GM12878 (cell line): ENCODE results near the gene SLC22A23. TPM values are rescaled to one million over a fixed set of nuclear protein-coding genes. Genes with fewer than 3 reads are reported as not detected.

Source experiments
- ATAC-seq: fragments of 200-7000 bp; cut with Tn5 transposase; 3 replicates; pipeline ENCODE4 v1.9.1; 2020; ENCODE audit warnings: mild to moderate bottlenecking, moderate library complexity
- BruUV-seq: library from RNA; stranded (reverse); fragments of 400-500 nt; replicated peaks from 2 replicates; lab custom pipeline; 2021; lab: Mats Ljungman, UMichigan
- CTCF ChIA-PET: fragments of 300-600 bp; sonication (Branson Sonifier 250); formaldehyde crosslinking; extraction: SDS; loops from one replicate; lab custom pipeline; 2021; ENCODE audit warnings: inconsistent platforms; lab: Yijun Ruan, JAX
- POLR2A ChIA-PET: fragments of 350-600 bp; formaldehyde crosslinking; extraction: SDS; loops from one replicate; lab custom pipeline; 2021; ENCODE audit warnings: inconsistent platforms; lab: Charles Lee
- RAD21 ChIA-PET: fragments of 300-600 bp; sonication (Branson Sonifier 250); formaldehyde crosslinking; loops from one replicate; lab custom pipeline; 2023; ENCODE audit warnings: antibody characterized with exemption; ENCODE audit not compliant: unreplicated experiment; lab: Charles Lee
- SMC1A ChIA-PET: fragments of 300-600 bp; sonication (Branson Sonifier 250); formaldehyde crosslinking; loops from one replicate; lab custom pipeline; 2023; ENCODE audit not compliant: unreplicated experiment, uncharacterized antibody; lab: Charles Lee
- DNase-seq: peaks from one replicate; pipeline ENCODE4 v3.0.0-alpha.2; 2011; ENCODE audit warnings: low read depth, low spot score
- FAIRE-seq: peaks from 3 replicates; lab custom pipeline; 2011; peaks lifted over from hg19 to GRCh38; lab: Jason Lieb, UNC
- H2AFZ ChIP-seq: 2 replicates; pipeline ENCODE4 v1.6.0; 2011; ENCODE audit warnings: low read depth, low read length, control low read depth; ENCODE audit not compliant: control insufficient read depth
- H3K27ac ChIP-seq: 2 replicates; pipeline ENCODE4 v1.5.1; 2011; ENCODE audit warnings: control low read depth; ENCODE audit not compliant: control insufficient read depth, insufficient read depth
- H3K27me3 ChIP-seq, 2 experiments: replicated peaks in 1 of 2; 2 replicates each; pipeline versions ENCODE4 v1.6.0 to v1.6.1; 2011; ENCODE audit warnings: low read length in 1 of 2; ENCODE audit not compliant: control insufficient read depth in 2 of 2, insufficient read depth in 2 of 2
- H3K36me3 ChIP-seq, 2 experiments: 2 replicates each; pipeline ENCODE4 v1.5.1; 2011; ENCODE audit warnings: low read length in 1 of 2; ENCODE audit not compliant: control insufficient read depth in 2 of 2, insufficient read depth in 2 of 2
- H3K4me1 ChIP-seq: 2 replicates; pipeline ENCODE4 v1.6.1; 2011; ENCODE audit warnings: mild to moderate bottlenecking, low read length, moderate library complexity, mixed read lengths; ENCODE audit not compliant: control insufficient read depth, insufficient read depth
- H3K4me2 ChIP-seq: 2 replicates; pipeline ENCODE4 v1.6.0; 2011; ENCODE audit warnings: control low read depth; ENCODE audit not compliant: control insufficient read depth, insufficient read depth
- H3K4me3 ChIP-seq: fragments of 200-600 bp; sonication (generic); 2 replicates; pipeline ENCODE4 v1.5.1; 2016
- H3K79me2 ChIP-seq: 2 replicates; pipeline ENCODE4 v1.6.0; 2011; ENCODE audit warnings: low read length; ENCODE audit not compliant: control insufficient read depth, insufficient read depth
- H3K9ac ChIP-seq: 2 replicates; pipeline ENCODE4 v1.8.0; 2011; ENCODE audit warnings: low read length, control low read depth, mixed read lengths; ENCODE audit not compliant: control insufficient read depth, insufficient read depth
- H3K9me3 ChIP-seq: replicated peaks from 3 replicates; pipeline ENCODE4 v1.5.1; 2011; ENCODE audit warnings: mild to moderate bottlenecking, low read length; ENCODE audit not compliant: control insufficient read depth, insufficient read depth
- H4K20me1 ChIP-seq: 2 replicates; pipeline ENCODE4 v1.6.0; 2011; ENCODE audit not compliant: control insufficient read depth, insufficient read depth
- CHD2 ChIP-seq: IDR thresholded peaks from 2 replicates; pipeline ENCODE4 v1.6.1; 2011; ENCODE audit warnings: low read depth, low read length, improper control_type of control experiment, borderline replicate concordance
- CHD4 ChIP-seq: fragments of 200-600 bp; sonication (generic); IDR thresholded peaks from 2 replicates; pipeline ENCODE4 v1.6.1; 2016; ENCODE audit warnings: mild to moderate bottlenecking
- EED ChIP-seq: sonication (generic); IDR thresholded peaks from 2 replicates; pipeline ENCODE4 v1.6.1; 2016; ENCODE audit warnings: antibody characterized with exemption, low read depth
- KLF5 ChIP-seq: fragments of 450-650 bp; IDR thresholded peaks from 2 replicates; pipeline ENCODE4 v1.6.1; 2014; ENCODE audit warnings: mild to moderate bottlenecking; ENCODE audit not compliant: partially characterized antibody
- LARP7 ChIP-seq: fragments of 450-650 bp; IDR thresholded peaks from 2 replicates; pipeline ENCODE4 v1.6.1; 2017; ENCODE audit warnings: mild to moderate bottlenecking
- NRF1 ChIP-seq: conservative IDR thresholded peaks from 2 replicates; pipeline ENCODE4 v1.6.1; 2011; ENCODE audit warnings: mild to moderate bottlenecking, low read depth, low read length, improper control_type of control experiment
- TARDBP ChIP-seq: IDR thresholded peaks from 2 replicates; pipeline ENCODE4 v1.6.1; 2016; ENCODE audit warnings: borderline replicate concordance
- ZNF274 ChIP-seq: IDR thresholded peaks from one replicate; pipeline ENCODE4 v1.8.0; 2011; ENCODE audit not compliant: insufficient read length, insufficient read depth
- WGBS: methylation state at CpG from one replicate; pipeline ENCODE4 v1.1.6; 2016; ENCODE audit warnings: low lambda C conversion rate; ENCODE audit not compliant: insufficient replicate concordance, insufficient coverage; ENCODE audit errors: missing lambda C conversion rate; 5-methylcytosine and 5-hydroxymethylcytosine counted together
- in situ Hi-C: fragments of 300-500 bp; cut with MboI; formaldehyde crosslinking; loops from 9 replicates; pipeline ENCODE4 v1.14.3; 2018; ENCODE audit warnings: mixed read lengths
- intact Hi-C: fragments of 100-400 bp; cut with micrococcal nuclease; formaldehyde crosslinking; loops from one replicate; pipeline ENCODE4 v1.14.2; 2022; ENCODE audit not compliant: unreplicated experiment
- polyA plus RNA-seq, 11 experiments: library from polyadenylated mRNA; depleted of rRNA in 4 of 11; unstranded in 6 of 11; stranded (reverse) in 5 of 11; fragments of >200 nt; fragmentation: Nextera tagmentation in 4 of 11; fragmentation: Illumina TruSeq in 1 of 11; extraction: Ambion mirVana in 4 of 11; extraction: Trizol in 1 of 11; gene quantifications; 1 replicate in 1 of 11; 2 replicates in 10 of 11; pipeline versions ENCODE4 v1.2.1 to v1.2.3, GENCODE V29; 2011 to 2016; ENCODE audit warnings: inconsistent platforms in 2 of 11, missing spikeins in 2 of 11, low read depth in 1 of 11
- total RNA-seq, 4 experiments: library from RNA; depleted of rRNA in 3 of 4; stranded (reverse); fragments of >200 nt in 3 of 4; fragmentation: Illumina TruSeq in 1 of 4; extraction: Trizol in 1 of 4; gene quantifications; 2 replicates each; pipeline versions ENCODE4 v1.2.1 to v1.2.3, GENCODE V29; 2013 to 2021
- TF ChIP-seq, protein P1 (sequence below): IDR thresholded peaks from 2 replicates; pipeline ENCODE4 v1.6.1; 2011; ENCODE audit warnings: borderline replicate concordance, low read depth, mild to moderate bottlenecking, moderate library complexity, mixed read lengths, low read length; ENCODE audit not compliant: insufficient read depth; ENCODE audit errors: extremely low read length
- TF ChIP-seq, protein P2 (sequence below): fragments of 450-650 bp; IDR thresholded peaks from 2 replicates; pipeline ENCODE4 v1.6.1; 2017; ENCODE audit warnings: borderline replicate concordance

SLC22A23 gene
- total and polyA plus RNA-seq, 10 of the 15 experiments (the other 5 are each of a cell fraction or from before 2014, with no cell fraction given), result 0.20 to 2.4 (median 0.74) TPM

DNA sequence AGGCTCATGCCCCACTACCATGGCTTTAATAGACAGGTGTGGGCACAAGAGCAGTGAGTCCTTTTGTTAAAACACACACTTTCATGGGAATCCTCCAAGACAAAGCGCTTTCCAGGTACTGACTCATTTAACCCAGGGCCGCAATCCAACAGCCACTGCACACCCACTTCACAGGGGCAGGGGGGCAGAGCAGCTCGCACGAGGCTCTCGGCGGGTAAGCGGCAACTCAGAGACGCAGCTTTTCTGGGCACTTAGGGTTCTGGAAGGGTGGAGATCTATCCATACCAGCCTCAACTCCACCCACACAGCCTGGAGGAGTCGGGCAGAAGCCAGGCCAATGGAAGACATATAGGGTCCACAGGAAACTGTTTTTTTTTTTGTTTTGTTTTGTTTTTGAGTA lies 169.5 kb downstream of the SLC22A23 start:
- no peak overlapping the region for H3K4me2 ChIP-seq
- ChIA-PET CTCF (interaction anchor here (1.8 kb wide), 1 partner anchor 444 kb away, joined by 7 read pairs; no protein-coding TSS in a partner anchor), RAD21 (no interaction called here), POLR2A (no interaction called here), SMC1A (interaction anchor here (0.6 kb wide), 1 partner anchor 445 kb away, joined by 3 read pairs; no protein-coding TSS in a partner anchor)
- H3K36me3 ChIP-seq, result no peaks in the 10 kb centered on the region; a peak in 1 of 4 replicates
- intact Hi-C loops, result no loop called here
- no peak overlapping the region for H3K27ac ChIP-seq
- no peak overlapping the region for H3K4me3 ChIP-seq
- 68% methylated on average over 9 of the region's 9 CpGs for WGBS
- no peak for FAIRE-seq
- DNase-seq, result no peak
- H3K79me2 ChIP-seq, result no peaks in the 10 kb centered on the region
- no peaks in the 10 kb centered on the region for H4K20me1 ChIP-seq
- no peak overlapping the region for H2AFZ ChIP-seq
- no peaks in the 10 kb centered on the region for H3K27me3 ChIP-seq
- H3K9ac ChIP-seq, result no peak overlapping the region
- H3K4me1 ChIP-seq, result no peaks in the 10 kb centered on the region
- in situ Hi-C loops, result no loop called here
- no peak for ATAC-seq
- TF ChIP-seq, protein P1, sequence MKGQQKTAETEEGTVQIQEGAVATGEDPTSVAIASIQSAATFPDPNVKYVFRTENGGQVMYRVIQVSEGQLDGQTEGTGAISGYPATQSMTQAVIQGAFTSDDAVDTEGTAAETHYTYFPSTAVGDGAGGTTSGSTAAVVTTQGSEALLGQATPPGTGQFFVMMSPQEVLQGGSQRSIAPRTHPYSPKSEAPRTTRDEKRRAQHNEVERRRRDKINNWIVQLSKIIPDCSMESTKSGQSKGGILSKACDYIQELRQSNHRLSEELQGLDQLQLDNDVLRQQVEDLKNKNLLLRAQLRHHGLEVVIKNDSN, result no peak
- TF ChIP-seq ZNF274 (no peak), LARP7 (no peak), TARDBP (no peak), NRF1 (no peak), KLF5 (no peak), CHD4 (no peak), EED (no peak), CHD2 (no peak)
- TF ChIP-seq, protein P2, sequence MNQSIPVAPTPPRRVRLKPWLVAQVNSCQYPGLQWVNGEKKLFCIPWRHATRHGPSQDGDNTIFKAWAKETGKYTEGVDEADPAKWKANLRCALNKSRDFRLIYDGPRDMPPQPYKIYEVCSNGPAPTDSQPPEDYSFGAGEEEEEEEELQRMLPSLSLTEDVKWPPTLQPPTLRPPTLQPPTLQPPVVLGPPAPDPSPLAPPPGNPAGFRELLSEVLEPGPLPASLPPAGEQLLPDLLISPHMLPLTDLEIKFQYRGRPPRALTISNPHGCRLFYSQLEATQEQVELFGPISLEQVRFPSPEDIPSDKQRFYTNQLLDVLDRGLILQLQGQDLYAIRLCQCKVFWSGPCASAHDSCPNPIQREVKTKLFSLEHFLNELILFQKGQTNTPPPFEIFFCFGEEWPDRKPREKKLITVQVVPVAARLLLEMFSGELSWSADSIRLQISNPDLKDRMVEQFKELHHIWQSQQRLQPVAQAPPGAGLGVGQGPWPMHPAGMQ, result no peak
- TF ChIP-seq, all 136 proteins: peak for 0
- no TSS peak for BruUV-seq
- no peaks in the 10 kb centered on the region for H3K9me3 ChIP-seq
